NCI-H226 (cell line): ENCODE data around the gene FAM43B.
A peak's percentile ranks its signal among the peaks of the same experiment; 100 is the strongest.

Experiments used
- DNase-seq: peaks from one replicate; pipeline ENCODE4 v3.0.0-alpha.2; 2015

Gene FAM43B

DNA sequence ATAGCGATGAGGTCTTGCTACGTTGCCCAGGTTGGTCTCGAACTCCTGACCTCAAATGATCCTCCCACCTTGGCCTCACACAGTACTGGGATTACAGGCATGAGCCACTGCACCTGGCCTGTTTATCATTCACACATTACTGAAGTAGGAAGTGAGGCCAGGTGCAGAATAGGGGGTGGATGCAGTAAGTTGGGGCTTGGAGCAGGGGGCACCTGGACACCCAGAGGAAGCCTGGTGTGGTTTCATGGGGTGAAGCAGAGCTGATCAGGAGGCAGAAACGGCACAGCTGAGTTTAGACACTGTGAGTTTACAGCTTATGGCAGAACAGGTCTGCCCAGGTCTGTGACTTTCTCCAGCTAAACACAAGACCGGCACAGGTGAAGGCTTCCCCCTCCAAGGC lies 41.4 kb downstream of the FAM43B start:
- DNase-seq = no peak

DNA sequence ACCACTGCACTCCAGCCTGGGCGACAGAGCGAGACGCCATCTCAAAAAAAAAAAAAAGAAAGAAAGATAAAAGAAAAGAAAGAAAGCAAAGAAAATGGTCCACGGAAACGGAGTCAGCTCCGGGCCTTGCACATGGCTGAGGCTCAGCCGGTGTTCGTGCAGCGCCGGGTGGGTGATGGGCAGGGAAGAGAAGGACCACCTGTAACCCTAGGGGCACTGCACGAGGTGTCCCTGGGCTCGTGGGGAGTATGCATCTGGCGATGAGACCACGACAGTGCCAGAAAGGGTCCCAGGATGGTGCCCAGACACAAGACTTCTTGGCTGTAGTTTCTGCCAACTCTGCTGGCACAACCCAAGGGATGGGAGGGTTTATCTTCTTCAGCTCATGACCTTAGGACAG lies 42.4 kb downstream of the FAM43B start:
- no peak for DNase-seq

DNA sequence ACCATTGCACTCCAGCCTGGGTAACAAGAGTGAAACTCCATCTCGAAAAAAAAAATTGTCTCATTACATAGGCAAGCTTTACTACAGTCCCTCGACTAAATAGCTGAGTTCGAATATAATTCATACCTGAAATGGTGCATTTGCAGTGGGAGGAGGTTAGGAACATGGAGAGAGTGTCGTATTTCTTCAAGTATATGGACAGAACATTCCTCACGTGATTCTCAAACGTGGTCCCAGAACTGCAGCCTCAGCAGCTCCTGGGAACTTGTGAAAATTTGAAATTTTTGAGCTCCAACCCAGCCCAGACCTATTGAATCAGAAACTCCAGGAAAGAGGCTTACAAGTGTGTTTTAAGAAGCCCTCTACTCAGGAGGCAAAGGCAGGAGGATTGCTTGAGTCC lies 43.7 kb downstream of the FAM43B start:
- no peak for DNase-seq

DNA sequence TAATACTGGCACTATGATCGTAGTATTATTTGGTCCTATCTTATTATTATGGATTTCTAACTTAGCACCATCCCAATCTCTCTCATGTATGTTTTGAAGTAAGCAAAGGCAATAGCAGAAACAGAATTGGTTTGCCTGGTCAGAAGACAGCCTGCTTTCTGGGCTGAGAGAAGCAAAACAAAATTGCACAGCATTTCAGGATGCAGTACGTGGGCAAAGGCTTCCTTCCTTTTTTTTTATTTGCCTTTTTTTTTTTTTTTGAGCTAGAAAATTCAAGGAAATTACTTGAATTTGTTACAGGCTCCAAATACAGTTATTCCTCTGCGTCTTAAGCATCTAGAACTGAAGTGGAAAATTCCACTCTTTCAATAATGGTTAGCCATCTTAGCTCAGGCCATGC lies 45.3 kb downstream of the FAM43B start:
- DNase-seq = no peak

DNA sequence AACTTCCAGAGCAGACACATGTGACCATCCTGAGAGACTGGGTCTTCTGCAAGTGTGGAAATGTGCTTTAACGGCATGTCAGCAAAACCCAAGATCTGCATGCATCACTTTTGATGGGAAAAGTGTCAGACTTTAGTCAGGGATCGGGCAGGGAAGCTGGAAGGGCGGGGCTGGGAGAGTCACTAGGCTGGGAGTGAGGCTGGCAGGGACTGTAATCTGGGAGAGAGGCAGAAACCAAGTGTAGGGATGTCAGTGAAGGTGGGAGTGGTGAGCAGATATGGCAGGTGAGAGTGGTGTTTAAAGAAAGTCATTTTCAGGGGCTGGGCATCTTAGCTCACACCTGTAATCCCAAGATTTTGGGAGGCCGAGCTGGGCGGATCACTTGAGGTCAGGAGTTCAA lies 47.8 kb downstream of the FAM43B start:
- DNase-seq = no peak

DNA sequence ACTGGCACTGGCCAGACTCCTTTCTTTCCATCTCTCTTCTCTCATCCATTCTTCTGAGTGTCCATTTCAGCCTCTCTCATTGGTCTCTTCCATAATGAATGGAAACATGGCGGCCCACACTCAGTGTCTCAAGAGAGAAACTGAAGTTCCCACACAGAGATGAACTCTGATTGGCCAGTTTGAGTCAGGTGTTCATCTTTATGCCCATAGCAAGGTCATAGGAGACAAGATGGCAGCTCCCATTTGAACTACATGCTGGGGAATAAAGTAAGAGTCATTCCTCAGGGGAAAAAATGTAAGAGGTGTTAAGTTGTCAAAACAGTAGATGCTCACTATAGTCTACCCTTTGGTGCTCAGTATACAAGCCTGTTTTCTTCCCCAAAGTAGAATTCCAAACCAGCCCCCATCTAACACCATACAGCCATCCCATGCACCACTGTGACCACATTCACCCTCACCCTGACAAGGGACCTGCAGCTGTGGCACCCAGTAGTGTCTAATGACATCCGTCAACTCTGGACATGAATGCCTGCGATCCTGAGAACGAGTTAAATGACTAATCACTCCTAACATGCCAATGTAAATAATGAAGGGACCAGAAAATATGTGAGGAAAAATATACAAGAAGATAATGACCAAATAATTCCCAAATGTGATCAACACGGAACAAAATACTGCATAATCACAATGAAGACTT lies 48.9 kb downstream of the FAM43B start:
- DNase-seq = no peak

DNA sequence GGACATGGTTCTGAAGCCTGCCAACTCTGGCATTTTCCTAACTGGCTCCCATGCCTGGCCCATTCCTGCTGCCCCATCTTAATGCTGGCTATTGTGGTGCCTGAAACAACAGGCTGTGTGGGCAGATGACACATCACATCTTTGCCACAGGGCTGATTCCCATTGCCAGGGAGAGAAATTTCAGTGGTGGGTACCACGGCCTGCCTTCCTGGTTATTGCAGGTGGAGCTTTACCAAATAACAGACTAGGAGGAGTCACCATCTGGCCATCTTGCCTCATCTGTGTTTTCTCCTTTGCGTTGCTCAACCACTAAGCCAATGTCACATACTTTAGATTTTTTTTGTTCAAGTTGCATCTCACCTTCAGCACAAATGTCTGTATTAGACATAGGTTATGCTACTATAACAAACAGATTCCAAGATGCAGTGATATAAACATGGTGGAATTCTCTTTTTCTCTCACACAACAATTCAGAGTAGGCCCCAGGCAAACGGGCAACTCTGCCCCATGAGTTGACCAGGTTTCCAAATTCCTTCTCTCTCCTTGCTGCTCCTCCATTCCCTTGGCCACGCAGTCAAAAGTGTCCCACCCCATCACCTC lies 50.6 kb downstream of the FAM43B start:
- no peak for DNase-seq

DNA sequence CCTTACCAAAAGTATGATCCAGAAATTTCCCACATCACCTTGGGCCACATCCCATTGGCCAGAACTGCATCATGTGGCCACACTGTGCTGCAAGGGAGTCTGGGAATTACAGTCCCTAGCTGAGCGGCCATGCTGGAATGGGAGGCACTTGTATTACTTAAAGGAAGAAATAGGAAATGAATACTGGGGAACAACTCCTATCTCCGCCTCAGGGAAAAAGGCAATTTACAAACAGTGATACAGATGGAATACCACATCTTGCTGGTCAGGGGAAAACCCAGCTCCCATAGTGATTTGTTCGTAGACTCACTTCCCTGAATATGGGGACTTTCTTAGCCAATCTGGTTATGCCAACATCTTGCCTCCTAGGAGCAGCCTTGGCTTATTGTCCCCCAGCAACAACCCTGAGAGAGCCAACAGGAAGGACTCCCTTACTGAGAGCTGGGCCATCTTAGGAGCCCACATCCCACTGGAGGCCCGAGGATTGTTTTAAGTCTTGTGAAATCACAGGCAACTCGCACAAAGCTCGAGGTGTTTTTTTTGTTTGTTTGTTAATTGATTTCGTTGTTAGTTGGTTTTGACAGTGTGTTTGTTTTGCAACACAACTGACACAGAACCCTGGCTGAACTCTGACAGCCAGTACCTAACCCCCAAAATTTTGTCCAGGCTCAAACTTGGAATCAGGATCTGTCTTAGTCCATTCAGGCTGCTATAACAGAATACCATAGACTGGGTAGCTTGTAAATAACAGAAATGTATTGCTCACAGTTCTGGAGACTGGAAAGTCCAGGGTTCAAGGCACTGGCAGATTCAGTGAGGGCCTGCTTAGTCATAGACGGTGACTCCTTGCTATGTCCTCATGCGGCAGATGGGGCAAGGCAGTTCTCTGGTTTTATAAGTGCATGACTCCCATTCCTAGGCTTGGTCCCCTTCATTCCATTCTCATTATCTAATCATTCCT lies 51.4 kb downstream of the FAM43B start:
- DNase-seq = peak; percentile 81
